ENCODE results near the gene IL1RAP.

Gene IL1RAP

GRCh38 chr3:190642016-190642415 lies 128.1 kb downstream of the IL1RAP start:
- in situ Hi-C loops (cut with HindIII; ENCODE audit: low sequenced_read_pairs): no loop called here
- no peak overlapping the region for H3K4me3 ChIP-seq (ENCODE audit: low read depth, low read length)
- no peak for DNase-seq (ENCODE audit: low read depth, low spot score)
- no peak for TF ChIP-seq CTCF (IDR thresholded peaks at IDR 0.05; ENCODE audit: low read depth, low read length)

- no peak for TF ChIP-seq CTCF (IDR thresholded peaks at IDR 0.05; ENCODE audit: low read depth, low read length)
- in situ Hi-C loops (cut with HindIII; ENCODE audit: low sequenced_read_pairs): no loop called here
- H3K4me3 ChIP-seq (ENCODE audit: low read depth, low read length): no peak overlapping the region
- no peak for DNase-seq (ENCODE audit: low read depth, low spot score)
Observed at GRCh38 chr3:190644035-190644434, 130.2 kb downstream of the IL1RAP start.

GRCh38 chr3:190644766-190645165 lies 130.9 kb downstream of the IL1RAP start:
- in situ Hi-C loops (cut with HindIII; ENCODE audit: low sequenced_read_pairs): no loop called here
- H3K4me3 ChIP-seq (ENCODE audit: low read depth, low read length): no peak overlapping the region
- peak; percentile 36 for DNase-seq (ENCODE audit: low read depth, low spot score)
- TF ChIP-seq CTCF (IDR thresholded peaks at IDR 0.05; ENCODE audit: low read depth, low read length): no peak

- in situ Hi-C loops (cut with HindIII; ENCODE audit: low sequenced_read_pairs): no loop called here
Observed at GRCh38 chr3:190645932-190646460, 132.1 kb downstream of the IL1RAP start.

GRCh38 chr3:190646996-190647395 lies 133.1 kb downstream of the IL1RAP start:
- in situ Hi-C loops (cut with HindIII; ENCODE audit: low sequenced_read_pairs): no loop called here
- no peak for DNase-seq (ENCODE audit: low read depth, low spot score)

More at GRCh38 chr3:190645932-190646460, 132.1 kb downstream of the IL1RAP start:
- no peak for TF ChIP-seq CTCF (IDR thresholded peaks at IDR 0.05; ENCODE audit: low read depth, low read length)
- no peak for DNase-seq (ENCODE audit: low read depth, low spot score)
- H3K4me3 ChIP-seq (ENCODE audit: low read depth, low read length): no peak overlapping the region

GRCh38 chr3:190655933-190656332 lies 142.0 kb downstream of the IL1RAP start:
- no peak for DNase-seq (ENCODE audit: low read depth, low spot score)
- no peak for TF ChIP-seq CTCF (IDR thresholded peaks at IDR 0.05; ENCODE audit: low read depth, low read length)
- in situ Hi-C loops (cut with HindIII; ENCODE audit: low sequenced_read_pairs): no loop called here
- H3K4me3 ChIP-seq (ENCODE audit: low read depth, low read length): no peak overlapping the region

More at GRCh38 chr3:190646996-190647395, 133.1 kb downstream of the IL1RAP start:
- H3K4me3 ChIP-seq (ENCODE audit: low read depth, low read length): no peak overlapping the region
- no peak for TF ChIP-seq CTCF (IDR thresholded peaks at IDR 0.05; ENCODE audit: low read depth, low read length)

- no peak for DNase-seq (ENCODE audit: low read depth, low spot score)
- no peak for TF ChIP-seq CTCF (IDR thresholded peaks at IDR 0.05; ENCODE audit: low read depth, low read length)
- no peak overlapping the region for H3K4me3 ChIP-seq (ENCODE audit: low read depth, low read length)
- in situ Hi-C loops (cut with HindIII; ENCODE audit: low sequenced_read_pairs): no loop called here
Observed at GRCh38 chr3:190658106-190658505, 144.2 kb downstream of the IL1RAP start.
